Nephron (organoid): ENCODE measurements around the gene ZSCAN16.

Experiments
- H3K27ac Mint-ChIP-seq, 3 experiments: 2 replicates each; pipeline ENCODE4 v1.8.0; 2020; ENCODE audit warnings: mixed read lengths in 3 of 3, mild to moderate bottlenecking in 2 of 3, moderate library complexity in 1 of 3
- H3K27me3 Mint-ChIP-seq: 2 replicates; pipeline ENCODE4 v1.8.0; 2021; ENCODE audit warnings: low read depth, mild to moderate bottlenecking, moderate library complexity, mixed read lengths
- H3K36me3 Mint-ChIP-seq: 2 replicates; pipeline ENCODE4 v1.8.0; 2020; ENCODE audit warnings: low read depth, mixed read lengths
- H3K4me1 Mint-ChIP-seq: 2 replicates; pipeline ENCODE4 v1.8.0; 2020; ENCODE audit warnings: mixed read lengths
- H3K4me3 Mint-ChIP-seq, 3 experiments: 2 replicates each; pipeline ENCODE4 v1.8.0; 2020; ENCODE audit warnings: mild to moderate bottlenecking in 3 of 3, mixed read lengths in 3 of 3, moderate library complexity in 2 of 3
- H3K9me3 Mint-ChIP-seq: 2 replicates; pipeline ENCODE4 v1.8.0; 2020; ENCODE audit warnings: mixed read lengths
- CTCF ChIP-seq, 3 experiments: fragments of 200-600 bp; sonication (generic); IDR thresholded peaks; one replicate each; pipeline ENCODE4 v1.5.0; 2021; ENCODE audit warnings: antibody characterized with exemption in 3 of 3; ENCODE audit not compliant: unreplicated experiment in 3 of 3

Gene ZSCAN16

GRCh38 chr6:28135393-28135792 lies 11.0 kb downstream of the ZSCAN16 start:
- Mint-ChIP-seq H3K36me3 (peaks cover 8% of the 10 kb centered on the region), H3K4me3 (peak overlapping the region; percentile 93 to 96 (median 95)), H3K9me3 (no peaks in the 10 kb centered on the region), H3K27ac (peak overlapping the region; percentile 93 to 97 (median 96)), H3K27me3 (peaks cover 2% of the 10 kb centered on the region), H3K4me1 (peaks cover 42% of the 10 kb centered on the region)
- TF ChIP-seq CTCF (IDR thresholded peaks at IDR 0.05; ENCODE audit: unreplicated experiment in 3 of 3) = no peak

GRCh38 chr6:28136585-28137504 lies 12.4 kb downstream of the ZSCAN16 start:
- H3K27me3 Mint-ChIP-seq = peaks cover 4% of the 10 kb centered on the region
- peak overlapping the region; percentile 93 to 97 (median 96) for H3K27ac Mint-ChIP-seq
- H3K4me3 Mint-ChIP-seq = peak overlapping the region; percentile 93 to 96 (median 95)
- peaks cover 8% of the 10 kb centered on the region for H3K36me3 Mint-ChIP-seq
- no peak for TF ChIP-seq CTCF (IDR thresholded peaks at IDR 0.05; ENCODE audit: unreplicated experiment in 3 of 3)
- H3K4me1 Mint-ChIP-seq = peaks cover 47% of the 10 kb centered on the region
- no peaks in the 10 kb centered on the region for H3K9me3 Mint-ChIP-seq

- peak overlapping the region; percentile 93 to 97 (median 96) for H3K27ac Mint-ChIP-seq
- peaks cover 8% of the 10 kb centered on the region for H3K36me3 Mint-ChIP-seq
- no peak for TF ChIP-seq CTCF (IDR thresholded peaks at IDR 0.05; ENCODE audit: unreplicated experiment in 3 of 3)
- H3K9me3 Mint-ChIP-seq = no peaks in the 10 kb centered on the region
- peaks cover 48% of the 10 kb centered on the region for H3K4me1 Mint-ChIP-seq
- H3K27me3 Mint-ChIP-seq = peaks cover 4% of the 10 kb centered on the region
- H3K4me3 Mint-ChIP-seq = peak overlapping the region; percentile 93 to 96 (median 95)
These were observed 13.1 kb downstream of the ZSCAN16 start for GRCh38 chr6:28137505-28137981.

- Mint-ChIP-seq H3K36me3 (peaks cover 14% of the 10 kb centered on the region), H3K4me3 (peak overlapping the region; percentile 64 to 98 (median 82)), H3K9me3 (no peaks in the 10 kb centered on the region), H3K27ac (peak overlapping the region in 1 of 3 experiments; percentile 28), H3K27me3 (peaks cover 4% of the 10 kb centered on the region), H3K4me1 (peaks cover 49% of the 10 kb centered on the region)
- TF ChIP-seq CTCF (IDR thresholded peaks at IDR 0.05; ENCODE audit: unreplicated experiment in 3 of 3) = no peak
These were observed 15.6 kb downstream of the ZSCAN16 start for GRCh38 chr6:28139860-28140543.

- H3K9me3 Mint-ChIP-seq = no peaks in the 10 kb centered on the region
- H3K4me3 Mint-ChIP-seq = peak overlapping the region; percentile 98 to 99 (median 99)
- TF ChIP-seq CTCF (IDR thresholded peaks at IDR 0.05; ENCODE audit: unreplicated experiment in 3 of 3) = no peak
- peak overlapping the region in 1 of 3 experiments; percentile 28 for H3K27ac Mint-ChIP-seq
- H3K36me3 Mint-ChIP-seq = peaks cover 20% of the 10 kb centered on the region
- H3K4me1 Mint-ChIP-seq = peaks cover 44% of the 10 kb centered on the region
- peaks cover 4% of the 10 kb centered on the region for H3K27me3 Mint-ChIP-seq
These were observed 16.2 kb downstream of the ZSCAN16 start for GRCh38 chr6:28140616-28141015.
